GM12892 (cell line): ENCODE data around the gene PLXNC1.

Source experiments
- POLR2AphosphoS5 ChIP-seq: IDR thresholded peaks from 2 replicates; pipeline ENCODE4 v1.6.1; 2011; ENCODE audit warnings: low read depth, low read length, control low read depth
- TAF1 ChIP-seq: IDR thresholded peaks from 2 replicates; pipeline ENCODE4 v1.6.1; 2011; ENCODE audit warnings: low read depth, mild to moderate bottlenecking, control low read depth, low read length, borderline replicate concordance

GRCh38 chr12:94326727-94327126 is 178.3 kb downstream of the PLXNC1 start:
- no peak for TF ChIP-seq POLR2AphosphoS5
- no peak for TF ChIP-seq TAF1
